NCI-H748 (cell line): ENCODE data around the gene LAG3.
"Not testable (repeated sequence)": the region's sequence is repeated elsewhere in the genome, so short reads cannot be mapped to it uniquely, and the experiment has no call there.

Experiments
- DNase-seq: peaks from one replicate; lab custom pipeline; 2025; ENCODE audit not compliant: unreplicated experiment; lab: John Stamatoyannopoulos, UW

LAG3 gene

GRCh38 chr12:6772331-6772695 is at the start of gene LAG3:
Gene LAG3 (plus strand): TSS chr12:6772520. CDS start chr12:6772853, 333 bp downstream.
- no peak for DNase-seq

GRCh38 chr12:6722863-6723262 is 49.5 kb upstream of the LAG3 start:
- DNase-seq = no peak

GRCh38 chr12:6723607-6724408 is 48.5 kb upstream of the LAG3 start, which contains the start of gene COPS7A:
Gene COPS7A (plus strand): TSS chr12:6724046. CDS start chr12:6724657, 611 bp downstream.
- peak; percentile 99 for DNase-seq

- DNase-seq = peak; percentile 39
Measured at GRCh38 chr12:6724409-6724797, 47.9 kb upstream of the LAG3 start.

- no peak for DNase-seq
Measured at GRCh38 chr12:6725350-6725749, 47.0 kb upstream of the LAG3 start.

- DNase-seq = no peak
Measured at GRCh38 chr12:6729186-6729585, 43.1 kb upstream of the LAG3 start.

GRCh38 chr12:6730169-6730568 is 42.2 kb upstream of the LAG3 start:
- DNase-seq = no peak

- no peak for DNase-seq
Measured at GRCh38 chr12:6734506-6735387, 37.6 kb upstream of the LAG3 start.

- DNase-seq = peak; percentile 38
Measured at GRCh38 chr12:6735448-6736191, 36.7 kb upstream of the LAG3 start.

GRCh38 chr12:6736754-6737153 is 35.6 kb upstream of the LAG3 start:
- no peak for DNase-seq

- not testable (repeated sequence) for DNase-seq
Measured at GRCh38 chr12:6742080-6742479, 30.2 kb upstream of the LAG3 start.

GRCh38 chr12:6742834-6743233 is 29.5 kb upstream of the LAG3 start:
- DNase-seq = no peak

GRCh38 chr12:6743300-6743699 is 29.0 kb upstream of the LAG3 start:
- DNase-seq = not testable (repeated sequence)

GRCh38 chr12:6745741-6746525 is 26.4 kb upstream of the LAG3 start:
- DNase-seq = no peak

GRCh38 chr12:6747216-6747615 is 25.1 kb upstream of the LAG3 start:
- DNase-seq = no peak

- DNase-seq = no peak
Measured at GRCh38 chr12:6748761-6749160, 23.6 kb upstream of the LAG3 start.

GRCh38 chr12:6750506-6750905 is 21.8 kb upstream of the LAG3 start:
- DNase-seq = no peak

- peak; percentile 23 for DNase-seq
Measured at GRCh38 chr12:6751767-6752166, 20.6 kb upstream of the LAG3 start.

- peak; percentile 62 for DNase-seq
Measured at GRCh38 chr12:6752167-6752920, 20.0 kb upstream of the LAG3 start.
